ENCODE results near the gene KIF2C. TPM values are rescaled to one million over a fixed set of nuclear protein-coding genes. Genes with fewer than 3 reads are reported as not detected.
"Not testable (repeated sequence)": the region's sequence is repeated elsewhere in the genome, so short reads cannot be mapped to it uniquely, and the experiment has no call there.

Gene KIF2C
- polyA plus RNA-seq, 3 donors: 0.13 to 0.29 (median 0.24) TPM

DNA sequence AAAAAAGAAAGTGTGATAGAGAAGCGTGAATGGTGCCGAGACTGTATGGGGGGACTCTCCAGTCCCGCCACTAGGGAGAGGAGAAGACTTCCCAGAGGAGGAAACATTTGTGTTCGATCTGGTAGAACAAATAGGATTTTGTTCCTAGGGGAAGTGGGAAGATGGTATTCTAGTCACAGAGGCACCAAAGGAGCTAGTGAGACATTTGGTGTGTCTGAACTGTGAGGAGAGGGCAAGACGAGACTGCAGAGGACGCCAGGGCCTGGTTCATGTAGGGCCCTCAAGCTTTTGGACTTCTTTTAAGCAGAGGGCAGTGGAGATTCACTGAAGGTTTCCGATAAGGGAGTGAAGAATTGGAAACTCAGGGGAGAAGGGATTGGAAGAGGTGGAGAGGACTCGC is 71.6 kb downstream of the KIF2C start:
- DNase-seq: no peak
- Histone ChIP-seq H3K9ac (ENCODE audit: insufficient read depth, low read length, poor library complexity, severe bottlenecking) (no peak overlapping the region), H3K4me3 (replicated peaks in 1 of 3; ENCODE audit: low read depth in 2 of 3, low read length in 3 of 3) (no peak overlapping the region), H3K27me3 (ENCODE audit: control insufficient read depth in 2 of 2, insufficient read depth in 2 of 2, low read length in 2 of 2) (no peaks in the 10 kb centered on the region), H4K20me1 (ENCODE audit: insufficient read depth, low read length) (no peaks in the 10 kb centered on the region), H3K4me2 (replicated peaks; ENCODE audit: extremely low read depth, low read length, poor library complexity, severe bottlenecking) (no peak overlapping the region), H2AFZ (ENCODE audit: insufficient read depth, low read depth, low read length, poor library complexity, severe bottlenecking) (no peak overlapping the region), H3K79me2 (ENCODE audit: insufficient read depth, low read length) (no peaks in the 10 kb centered on the region), H3K27ac (ENCODE audit: low read depth in 1 of 2, low read length in 2 of 2) (peak overlapping the region in 1 of 2 donors; percentile 99), H3K36me3 (replicated peaks in 1 of 2; ENCODE audit: control insufficient read depth in 1 of 2, insufficient read depth in 2 of 2, low read length in 2 of 2) (peaks cover 0 to 4% of the 10 kb centered on the region in 2 donors), H3K9me3 (replicated peaks in 1 of 2; ENCODE audit: control insufficient read depth in 1 of 2, insufficient read depth in 1 of 2, low read length in 2 of 2) (no peaks in the 10 kb centered on the region), H3K4me1 (ENCODE audit: control insufficient read depth in 1 of 2, insufficient read depth in 2 of 2, low read length in 2 of 2) (peaks cover 84 to 88% of the 10 kb centered on the region in 2 donors)
- TF ChIP-seq, protein P1, sequence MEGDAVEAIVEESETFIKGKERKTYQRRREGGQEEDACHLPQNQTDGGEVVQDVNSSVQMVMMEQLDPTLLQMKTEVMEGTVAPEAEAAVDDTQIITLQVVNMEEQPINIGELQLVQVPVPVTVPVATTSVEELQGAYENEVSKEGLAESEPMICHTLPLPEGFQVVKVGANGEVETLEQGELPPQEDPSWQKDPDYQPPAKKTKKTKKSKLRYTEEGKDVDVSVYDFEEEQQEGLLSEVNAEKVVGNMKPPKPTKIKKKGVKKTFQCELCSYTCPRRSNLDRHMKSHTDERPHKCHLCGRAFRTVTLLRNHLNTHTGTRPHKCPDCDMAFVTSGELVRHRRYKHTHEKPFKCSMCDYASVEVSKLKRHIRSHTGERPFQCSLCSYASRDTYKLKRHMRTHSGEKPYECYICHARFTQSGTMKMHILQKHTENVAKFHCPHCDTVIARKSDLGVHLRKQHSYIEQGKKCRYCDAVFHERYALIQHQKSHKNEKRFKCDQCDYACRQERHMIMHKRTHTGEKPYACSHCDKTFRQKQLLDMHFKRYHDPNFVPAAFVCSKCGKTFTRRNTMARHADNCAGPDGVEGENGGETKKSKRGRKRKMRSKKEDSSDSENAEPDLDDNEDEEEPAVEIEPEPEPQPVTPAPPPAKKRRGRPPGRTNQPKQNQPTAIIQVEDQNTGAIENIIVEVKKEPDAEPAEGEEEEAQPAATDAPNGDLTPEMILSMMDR (IDR thresholded peaks at IDR 0.05): no peak
- no peak overlapping the region for H3K4me3 Mint-ChIP-seq
- intact Hi-C loops (cut with micrococcal nuclease): no loop called here
- WGBS (ENCODE audit: insufficient coverage): 86% methylated on average over 8 of the region's 8 CpGs
- H3K36me3 Mint-ChIP-seq: peaks cover 19 to 24% of the 10 kb centered on the region in 2 donors
- H3K27me3 Mint-ChIP-seq (ENCODE audit: low read depth in 3 of 3): peaks cover 0 to 3% (median 1%) of the 10 kb centered on the region in 3 donors
- H3K4me1 Mint-ChIP-seq: peaks cover 87% of the 10 kb centered on the region
- peak overlapping the region; percentile 70 to 100 (median 100) for H3K27ac Mint-ChIP-seq
- H3K9me3 Mint-ChIP-seq: no peaks in the 10 kb centered on the region

DNA sequence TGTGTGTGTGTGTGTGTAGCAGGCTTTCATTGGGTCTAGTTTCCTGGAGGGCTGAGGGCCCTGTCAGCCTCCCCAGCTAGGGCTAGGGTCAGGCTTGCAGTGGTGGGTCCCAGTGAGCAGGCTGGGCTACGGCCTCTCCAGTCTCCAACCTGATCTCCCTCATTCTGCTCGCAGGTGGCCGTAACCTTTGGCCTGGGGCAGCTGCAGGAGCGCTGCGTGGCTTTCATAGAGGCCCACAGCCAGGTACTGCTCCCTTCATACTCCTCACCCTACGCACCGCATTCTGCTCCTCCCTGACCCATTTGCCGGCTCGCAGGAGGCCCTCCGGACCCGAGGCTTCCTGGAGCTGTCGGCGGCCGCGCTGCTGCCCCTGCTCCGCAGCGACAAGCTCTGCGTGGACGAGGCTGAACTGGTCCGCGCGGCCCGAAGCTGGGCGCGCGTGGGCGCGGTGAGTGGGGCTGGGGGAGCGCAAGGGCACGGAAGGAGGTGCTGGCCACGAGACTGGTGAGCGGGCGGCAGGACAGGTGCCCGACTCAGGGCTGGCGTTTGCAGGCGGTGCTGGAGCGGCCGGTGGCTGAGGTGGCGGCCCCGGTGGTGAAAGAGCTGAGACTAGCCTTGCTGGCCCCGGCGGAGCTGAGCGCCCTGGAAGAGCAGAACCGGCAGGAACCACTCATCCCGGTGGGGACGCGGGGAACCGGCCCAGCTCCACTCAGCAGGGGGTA is 73.3 kb downstream of the KIF2C start:
- H3K27ac ChIP-seq (ENCODE audit: low read depth in 1 of 2, low read length in 2 of 2): peak overlapping the region in 1 of 2 donors; percentile 85
- Mint-ChIP-seq H3K27ac (peak overlapping the region in 4 of 7 donors; percentile 46 to 100 (median 86)), H3K27me3 (ENCODE audit: low read depth in 3 of 3) (peaks cover 0 to 1% (median 0%) of the 10 kb centered on the region in 3 donors), H3K9me3 (no peaks in the 10 kb centered on the region), H3K4me3 (peak overlapping the region; percentile 63 to 82), H3K4me1 (peaks cover 79% of the 10 kb centered on the region), H3K36me3 (peaks cover 12 to 17% of the 10 kb centered on the region in 2 donors)
- peak overlapping the region; percentile 61 for H2AFZ ChIP-seq (ENCODE audit: insufficient read depth, low read depth, low read length, poor library complexity, severe bottlenecking)
- H3K4me2 ChIP-seq (replicated peaks; ENCODE audit: extremely low read depth, low read length, poor library complexity, severe bottlenecking): peak overlapping the region; percentile 77
- no peaks in the 10 kb centered on the region for H3K27me3 ChIP-seq (ENCODE audit: control insufficient read depth in 2 of 2, insufficient read depth in 2 of 2, low read length in 2 of 2)
- H3K4me1 ChIP-seq (ENCODE audit: control insufficient read depth in 1 of 2, insufficient read depth in 2 of 2, low read length in 2 of 2): peaks cover 69 to 75% of the 10 kb centered on the region in 2 donors
- H3K9me3 ChIP-seq (replicated peaks in 1 of 2; ENCODE audit: control insufficient read depth in 1 of 2, insufficient read depth in 1 of 2, low read length in 2 of 2): no peaks in the 10 kb centered on the region
- no peaks in the 10 kb centered on the region for H3K36me3 ChIP-seq (replicated peaks in 1 of 2; ENCODE audit: control insufficient read depth in 1 of 2, insufficient read depth in 2 of 2, low read length in 2 of 2)
- intact Hi-C loops (cut with micrococcal nuclease): no loop called here
- H3K9ac ChIP-seq (ENCODE audit: insufficient read depth, low read length, poor library complexity, severe bottlenecking): peak overlapping the region; percentile 66
- TF ChIP-seq, protein P1 (IDR thresholded peaks at IDR 0.05): no peak
- no peaks in the 10 kb centered on the region for H4K20me1 ChIP-seq (ENCODE audit: insufficient read depth, low read length)
- peak in 1 of 3 donors; percentile 13 for DNase-seq
- WGBS (ENCODE audit: insufficient coverage): 76% methylated on average over 48 of the region's 48 CpGs
- peak overlapping the region; percentile 44 to 74 (median 52) for H3K4me3 ChIP-seq (replicated peaks in 1 of 3; ENCODE audit: low read depth in 2 of 3, low read length in 3 of 3)
- no peaks in the 10 kb centered on the region for H3K79me2 ChIP-seq (ENCODE audit: insufficient read depth, low read length)

DNA sequence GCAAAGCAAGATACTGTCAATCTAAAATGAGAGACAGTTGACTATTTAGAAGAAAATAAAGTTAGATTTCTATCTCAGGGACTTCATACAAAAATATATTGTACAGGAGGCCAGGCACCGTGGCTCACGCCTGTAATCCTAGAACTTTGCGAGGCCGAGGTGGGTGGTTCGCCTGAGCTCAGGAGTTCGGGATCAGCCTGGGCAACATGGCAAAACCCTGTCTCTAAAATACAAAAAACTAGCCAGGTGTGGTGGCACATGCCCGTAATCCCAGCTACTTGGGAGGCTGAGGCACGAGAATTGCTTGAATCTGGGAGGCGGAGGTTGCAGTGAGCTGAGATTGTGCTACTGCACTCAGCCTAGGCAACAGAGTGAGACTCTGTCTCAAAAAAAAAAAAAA is 76.3 kb downstream of the KIF2C start:
- peaks cover 64 to 67% of the 10 kb centered on the region in 2 donors for H3K4me1 ChIP-seq (ENCODE audit: control insufficient read depth in 1 of 2, insufficient read depth in 2 of 2, low read length in 2 of 2)
- H3K36me3 ChIP-seq (replicated peaks in 1 of 2; ENCODE audit: control insufficient read depth in 1 of 2, insufficient read depth in 2 of 2, low read length in 2 of 2); H3K27me3 ChIP-seq (ENCODE audit: control insufficient read depth in 2 of 2, insufficient read depth in 2 of 2, low read length in 2 of 2); H3K4me3 Mint-ChIP-seq; H4K20me1 ChIP-seq (ENCODE audit: insufficient read depth, low read length); H2AFZ ChIP-seq (ENCODE audit: insufficient read depth, low read depth, low read length, poor library complexity, severe bottlenecking); H3K27ac ChIP-seq (ENCODE audit: low read depth in 1 of 2, low read length in 2 of 2); H3K9ac ChIP-seq (ENCODE audit: insufficient read depth, low read length, poor library complexity, severe bottlenecking); H3K27me3 Mint-ChIP-seq (ENCODE audit: low read depth in 3 of 3); H3K79me2 ChIP-seq (ENCODE audit: insufficient read depth, low read length); intact Hi-C loops (cut with micrococcal nuclease); DNase-seq; H3K9me3 Mint-ChIP-seq; H3K9me3 ChIP-seq (replicated peaks in 1 of 2; ENCODE audit: control insufficient read depth in 1 of 2, insufficient read depth in 1 of 2, low read length in 2 of 2); H3K4me2 ChIP-seq (replicated peaks; ENCODE audit: extremely low read depth, low read length, poor library complexity, severe bottlenecking); H3K4me3 ChIP-seq (replicated peaks in 1 of 3; ENCODE audit: low read depth in 2 of 3, low read length in 3 of 3): not testable (repeated sequence)
- WGBS (ENCODE audit: insufficient coverage): 100% methylated on average over 1 of the region's 9 CpGs
- Mint-ChIP-seq H3K36me3 (peaks cover 6 to 15% of the 10 kb centered on the region in 2 donors), H3K27ac (peak overlapping the region in 3 of 7 donors; percentile 95 to 99 (median 95)), H3K4me1 (peaks cover 74% of the 10 kb centered on the region)

Data from CD14-positive monocyte (primary cell).